DOHH2 (cell line): ENCODE results near the gene USP6NL.

Source experiments
- H3F3A ChIP-seq: fragments of 200-600 bp; sonication (generic), shearing (Covaris generic); 2 replicates; pipeline ENCODE4 v1.6.0; 2016; ENCODE audit warnings: antibody characterized with exemption, mild to moderate bottlenecking; ENCODE audit not compliant: control insufficient read depth, insufficient read depth
- H3K27ac ChIP-seq: fragments of 200-600 bp; sonication (generic); 2 replicates; pipeline ENCODE4 v1.5.1; 2014; ENCODE audit warnings: low read depth, mild to moderate bottlenecking, low read length, moderate library complexity
- H3K27me3 ChIP-seq: fragments of 200-600 bp; sonication (generic); 2 replicates; pipeline ENCODE4 v1.6.1; 2014; ENCODE audit warnings: mild to moderate bottlenecking, low read length, mixed read lengths; ENCODE audit not compliant: control insufficient read depth
- H3K36me3 ChIP-seq: fragments of 200-600 bp; sonication (generic); 2 replicates; pipeline ENCODE4 v1.6.1; 2014; ENCODE audit warnings: mild to moderate bottlenecking, low read length, moderate library complexity, mixed read lengths; ENCODE audit not compliant: control insufficient read depth
- H3K4me1 ChIP-seq: fragments of 200-600 bp; sonication (generic); 2 replicates; pipeline ENCODE4 v1.6.1; 2014; ENCODE audit warnings: mild to moderate bottlenecking, low read length, mixed read lengths; ENCODE audit not compliant: control insufficient read depth
- H3K4me2 ChIP-seq: fragments of 200-600 bp; sonication (generic); 2 replicates; pipeline ENCODE4 v1.6.0; 2014; ENCODE audit warnings: mild to moderate bottlenecking, low read length, moderate library complexity
- H3K4me3 ChIP-seq: fragments of 200-600 bp; sonication (generic); 2 replicates; pipeline ENCODE4 v1.5.1; 2014; ENCODE audit warnings: mild to moderate bottlenecking, low read length, mixed read lengths
- H3K79me2 ChIP-seq: fragments of 200-600 bp; sonication (generic); 2 replicates; pipeline ENCODE4 v1.6.1; 2014; ENCODE audit warnings: mild to moderate bottlenecking, low read length, mixed read lengths; ENCODE audit not compliant: control insufficient read depth
- H3K9me2 ChIP-seq: fragments of 200-600 bp; sonication (generic); replicated peaks from 2 replicates; pipeline ENCODE4 v1.6.1; 2014; ENCODE audit warnings: mild to moderate bottlenecking, low read length, mixed read lengths; ENCODE audit not compliant: control insufficient read depth
- H3K9me3 ChIP-seq: fragments of 200-600 bp; sonication (generic); 2 replicates; pipeline ENCODE4 v1.6.1; 2014; ENCODE audit warnings: antibody characterized with exemption, low read length, mixed read lengths; ENCODE audit not compliant: control insufficient read depth, insufficient read depth
- H4K20me1 ChIP-seq: fragments of 200-600 bp; sonication (generic); 2 replicates; pipeline ENCODE4 v1.6.0; 2014; ENCODE audit warnings: low read depth, mild to moderate bottlenecking, antibody characterized with exemption, low read length, moderate library complexity; ENCODE audit not compliant: control insufficient read depth, insufficient read depth
- CTCF ChIP-seq: fragments of 200-600 bp; sonication (generic); IDR thresholded peaks from one replicate; pipeline ENCODE4 v1.5.1; 2014; ENCODE audit warnings: antibody characterized with exemption, mild to moderate bottlenecking, low read depth, low read length; ENCODE audit not compliant: poor library complexity, severe bottlenecking
- EZH2phosphoT487 ChIP-seq: fragments of 200-600 bp; sonication (generic); IDR thresholded peaks from 2 replicates; pipeline ENCODE4 v1.6.1; 2017; ENCODE audit warnings: borderline replicate concordance, mild to moderate bottlenecking, antibody characterized with exemption, low read length, moderate library complexity, mixed read lengths

USP6NL gene

GRCh38 chr10:11429439-11430052, 181.9 kb downstream of the USP6NL start:
- Histone ChIP-seq H3K36me3 (no peaks in the 10 kb centered on the region), H3K27me3 (no peaks in the 10 kb centered on the region), H3K4me1 (no peaks in the 10 kb centered on the region; the same call in 1 of the 2 replicates), H3K27ac (no peak overlapping the region), H3K4me3 (no peak overlapping the region), H3K9me2 (no peaks in the 10 kb centered on the region), H4K20me1 (no peaks in the 10 kb centered on the region), H3K79me2 (no peaks in the 10 kb centered on the region), H3F3A (no peaks in the 10 kb centered on the region), H3K4me2 (no peak overlapping the region), H3K9me3 (no peaks in the 10 kb centered on the region)
- TF ChIP-seq CTCF (no peak), EZH2phosphoT487 (no peak)

- no peaks in the 10 kb centered on the region for H3K27me3 ChIP-seq
- no peaks in the 10 kb centered on the region for H3K9me2 ChIP-seq
- H3K79me2 ChIP-seq, result no peaks in the 10 kb centered on the region
- H3K4me3 ChIP-seq, result no peak overlapping the region
- H3K36me3 ChIP-seq, result no peaks in the 10 kb centered on the region
- no peaks in the 10 kb centered on the region for H3K9me3 ChIP-seq
- no peak overlapping the region for H3K4me2 ChIP-seq
- TF ChIP-seq EZH2phosphoT487, result no peak
- TF ChIP-seq CTCF, result no peak
- H3K4me1 ChIP-seq, result no peaks in the 10 kb centered on the region
- no peak overlapping the region for H3K27ac ChIP-seq
- H4K20me1 ChIP-seq, result no peaks in the 10 kb centered on the region
- H3F3A ChIP-seq, result no peaks in the 10 kb centered on the region
These were observed 185.8 kb downstream of the USP6NL start for GRCh38 chr10:11425676-11426075.

DNA sequence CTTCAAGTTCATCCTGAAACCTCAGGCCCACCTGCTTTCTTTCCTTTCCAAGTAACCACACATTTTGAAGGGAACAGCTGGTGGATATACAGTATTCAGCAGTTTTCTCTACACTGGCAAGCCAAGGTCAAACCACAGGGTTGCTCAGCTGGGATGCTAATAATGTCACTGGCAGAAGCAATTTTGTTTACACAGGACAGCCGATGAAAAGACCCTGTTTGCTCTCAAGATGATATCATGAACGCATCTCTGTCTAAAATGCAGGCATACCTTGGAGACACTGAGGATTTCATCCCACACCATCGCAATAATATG, 186.2 kb downstream of the USP6NL start:
- Histone ChIP-seq H3K9me2 (no peaks in the 10 kb centered on the region), H3K4me2 (no peak overlapping the region), H3K79me2 (no peaks in the 10 kb centered on the region), H3K4me3 (no peak overlapping the region), H3K36me3 (no peaks in the 10 kb centered on the region), H3K27ac (no peak overlapping the region), H3F3A (no peaks in the 10 kb centered on the region), H4K20me1 (no peaks in the 10 kb centered on the region), H3K4me1 (no peaks in the 10 kb centered on the region), H3K27me3 (no peaks in the 10 kb centered on the region), H3K9me3 (no peaks in the 10 kb centered on the region)
- TF ChIP-seq CTCF (no peak), EZH2phosphoT487 (no peak)
